Stimulated activated CD4-positive, alpha-beta T cell treated with anti-CD3 and anti-CD28 coated beads, Interleukin-15, amount 100 ng/mL, for 48 hours (primary cell): Measurements from ENCODE around the gene DENND6B.
"Not testable (repeated sequence)": the region's sequence is repeated elsewhere in the genome, so short reads cannot be mapped to it uniquely, and the experiment has no call there.

ENCODE experiments used
- DNase-seq, 2 donors: peaks; one replicate each; pipeline ENCODE4 v3.0.0-alpha.2; 2020; ENCODE audit warnings: low read depth in 2 of 2

DENND6B gene

DNA sequence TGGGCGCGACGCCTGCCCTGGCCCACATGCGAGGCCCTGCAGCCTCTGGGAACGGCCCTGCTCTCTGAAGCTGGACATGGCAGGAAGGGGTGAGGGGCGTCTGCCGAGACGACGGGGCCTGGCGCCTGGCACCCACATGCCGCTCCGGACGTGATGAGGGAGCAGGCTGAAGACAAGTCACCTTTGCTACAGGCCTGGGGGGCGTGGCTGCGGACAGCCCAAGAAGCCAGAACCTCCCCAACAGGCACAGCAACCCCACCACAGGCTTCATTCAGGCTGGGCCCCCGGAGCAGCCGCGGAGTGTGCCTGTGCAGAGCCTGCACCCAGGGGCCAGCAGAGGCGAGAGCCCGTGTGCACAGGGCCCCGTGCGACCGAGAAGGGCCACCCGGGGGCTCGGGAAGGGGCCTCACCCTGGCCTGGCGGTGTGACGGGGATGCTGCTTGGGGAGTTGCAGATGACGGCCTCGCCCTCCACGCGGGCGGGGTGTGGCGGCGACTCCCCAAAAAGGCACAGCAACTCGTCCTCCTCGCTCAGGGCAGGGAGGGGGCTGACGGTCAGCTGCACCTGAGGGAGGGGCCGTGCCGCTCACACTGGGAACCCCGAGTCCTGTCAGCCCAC is 40.0 kb downstream of the DENND6B start:
- no peak for DNase-seq

DNA sequence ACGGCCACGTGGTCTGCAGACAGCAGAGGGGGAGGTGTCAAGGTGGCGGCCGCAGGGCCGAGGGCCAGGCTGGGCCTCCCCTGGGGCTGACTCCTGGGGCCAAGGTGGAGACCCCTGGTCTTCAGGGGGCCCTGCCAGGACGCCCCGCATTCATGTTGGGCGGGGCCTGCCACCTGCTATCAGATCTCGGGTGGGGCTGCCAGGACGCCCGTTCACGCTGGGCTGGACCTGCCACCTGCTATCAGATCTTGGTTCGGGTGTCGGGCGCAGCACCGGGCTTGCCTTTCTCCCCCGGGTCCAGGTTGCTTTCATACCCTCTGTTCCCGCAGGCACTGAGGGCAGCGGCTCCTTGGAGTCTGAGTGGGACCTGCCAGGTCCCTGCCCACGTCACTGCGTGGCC is 40.5 kb downstream of the DENND6B start:
- no peak for DNase-seq

DNA sequence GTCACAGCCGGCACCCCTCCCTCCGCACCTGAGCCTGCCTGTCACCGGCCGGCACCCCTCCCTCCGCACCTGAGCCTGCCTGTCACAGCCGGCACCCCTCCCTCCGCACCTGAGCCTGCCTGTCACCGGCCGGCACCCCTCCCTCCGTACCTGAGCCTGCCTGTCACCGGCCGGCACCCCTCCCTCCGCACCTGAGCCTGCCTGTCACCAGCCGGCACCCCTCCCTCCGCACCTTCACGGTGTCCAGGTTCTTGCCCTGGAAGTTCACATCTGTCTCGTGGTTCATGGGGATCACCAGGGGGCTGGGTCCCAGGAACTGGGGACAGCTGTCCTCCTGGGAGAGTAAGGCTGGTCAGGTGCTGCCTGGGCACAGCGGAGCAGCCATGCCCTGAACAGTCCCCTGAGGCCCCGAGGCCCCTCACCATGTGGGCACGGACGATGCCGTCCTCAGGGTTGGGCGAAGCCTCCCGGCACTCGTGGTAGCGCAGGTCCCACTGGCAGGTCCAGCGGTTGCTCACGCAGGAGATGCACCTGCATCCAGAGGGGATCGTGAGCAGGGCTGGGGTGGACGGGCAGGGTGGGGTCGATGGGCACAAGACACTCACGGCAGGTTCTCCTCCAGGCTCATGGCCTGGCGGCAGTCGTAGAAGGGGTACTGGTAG is 41.1 kb downstream of the DENND6B start:
- no peak for DNase-seq

DNA sequence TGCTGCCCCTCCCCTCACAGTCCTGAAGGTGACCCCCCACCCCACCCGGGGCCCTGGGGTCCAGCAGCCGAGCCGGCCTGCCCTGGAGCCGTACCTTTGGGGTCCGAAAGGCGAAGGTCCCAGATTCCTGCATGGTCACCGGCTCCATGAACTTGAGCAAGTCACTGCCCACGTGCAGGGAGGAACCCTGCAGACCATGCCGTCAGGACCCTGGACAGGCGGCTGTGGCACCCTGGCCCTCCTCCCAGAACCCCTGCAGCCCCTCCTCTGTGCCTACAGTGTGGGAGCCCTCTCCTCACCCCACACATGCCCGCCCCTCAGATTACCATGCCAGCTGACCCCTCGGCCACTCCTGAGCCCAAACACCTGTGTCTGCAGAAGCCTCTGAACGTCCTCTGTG is 42.3 kb downstream of the DENND6B start:
- no peak for DNase-seq

DNA sequence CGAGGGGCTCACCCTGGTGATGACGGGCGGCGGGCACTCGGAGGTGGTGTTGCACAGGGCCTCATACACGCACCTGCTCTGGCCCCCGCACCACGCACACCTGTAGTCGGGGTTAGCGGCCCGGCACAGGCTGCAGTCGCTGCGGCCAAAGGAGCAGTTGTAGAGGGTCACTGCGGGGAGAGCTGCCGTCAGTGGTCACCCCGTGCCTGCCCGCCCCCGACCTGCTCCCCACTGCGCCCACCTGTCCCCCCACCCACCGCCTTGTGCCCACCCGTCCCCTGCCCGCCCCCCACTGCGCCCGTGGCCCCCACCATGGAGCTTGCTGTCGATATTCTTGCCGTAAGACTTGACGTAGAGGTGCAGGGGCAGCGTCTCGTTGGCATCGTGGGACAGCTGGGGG is 43.0 kb downstream of the DENND6B start:
- no peak for DNase-seq

DNA sequence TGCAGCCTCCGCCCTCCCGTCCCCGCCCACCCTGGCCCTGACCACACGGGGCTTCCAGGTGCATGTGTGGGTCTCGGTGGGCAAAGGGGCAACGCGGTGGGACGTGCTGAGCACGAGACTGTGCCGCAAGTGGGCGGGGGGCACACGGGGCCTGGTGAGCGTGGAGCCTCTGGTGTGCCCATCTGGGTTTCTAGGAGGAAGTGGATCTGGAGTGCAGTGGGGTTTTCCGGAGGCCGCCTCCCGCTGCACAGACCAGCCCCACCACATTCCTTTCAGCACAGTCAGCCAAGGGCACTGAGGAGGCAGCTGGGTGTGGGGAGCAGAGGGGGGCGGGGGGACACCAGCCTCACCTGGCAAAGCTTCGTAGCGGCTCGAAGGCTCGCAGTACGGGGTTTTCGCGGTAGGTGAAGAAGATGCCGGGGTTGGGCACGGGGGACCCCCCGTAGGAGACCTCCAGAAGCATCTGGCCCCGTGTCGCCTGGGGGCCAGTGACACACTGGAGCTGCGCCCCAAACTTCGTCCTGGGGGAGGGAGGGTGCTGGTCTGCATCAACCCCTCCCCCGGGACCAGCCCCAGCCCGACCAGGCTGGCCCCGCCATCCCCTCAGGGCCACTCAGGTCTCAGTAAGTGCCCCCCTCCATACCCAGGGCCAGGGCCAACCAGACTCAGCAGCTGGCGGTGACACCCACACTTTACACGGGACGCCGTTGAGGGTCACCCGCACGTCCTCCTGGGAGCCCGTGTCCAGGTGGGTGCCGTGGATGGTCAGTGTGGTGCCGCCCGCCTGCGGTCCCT is 44.3 kb downstream of the DENND6B start:
- DNase-seq = no peak

DNA sequence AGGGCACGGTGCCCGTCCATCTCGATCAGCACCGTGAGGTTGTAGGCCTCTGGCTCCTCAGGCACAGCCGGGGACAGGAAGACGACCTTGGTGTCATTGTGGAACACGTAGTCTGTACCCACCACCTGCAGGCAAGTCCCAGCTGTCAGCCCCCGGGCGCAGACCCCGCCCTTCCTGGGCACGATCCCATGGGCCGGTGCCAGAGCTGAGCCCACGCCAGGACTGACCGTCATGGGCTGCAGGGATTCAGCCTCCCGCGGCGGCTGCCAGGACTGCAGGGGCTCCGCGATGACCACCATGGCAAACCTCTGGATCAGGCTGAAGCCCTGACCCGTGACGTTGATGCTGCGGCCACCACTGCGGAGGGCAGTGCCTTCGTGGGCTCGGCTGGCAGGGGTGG is 44.9 kb downstream of the DENND6B start:
- no peak for DNase-seq

DNA sequence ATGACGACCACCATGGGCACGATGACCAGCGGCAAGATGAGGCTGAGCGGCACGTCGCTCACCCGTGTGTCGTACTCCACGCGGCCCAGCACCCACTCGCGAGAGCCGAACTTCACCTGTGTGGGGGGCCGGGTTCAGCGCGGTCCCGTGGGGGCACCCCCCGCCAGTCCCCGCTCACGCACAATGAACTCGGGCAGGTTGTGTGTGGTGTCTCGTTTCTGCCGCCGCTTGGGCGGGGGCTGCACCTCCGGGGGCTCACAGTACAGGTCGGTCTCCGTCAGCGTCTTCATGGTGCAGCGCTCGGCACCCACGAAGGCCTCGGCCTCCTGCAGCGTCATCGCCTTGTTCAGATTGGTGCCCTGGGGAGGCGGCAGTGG is 45.4 kb downstream of the DENND6B start:
- DNase-seq = no peak

DNA sequence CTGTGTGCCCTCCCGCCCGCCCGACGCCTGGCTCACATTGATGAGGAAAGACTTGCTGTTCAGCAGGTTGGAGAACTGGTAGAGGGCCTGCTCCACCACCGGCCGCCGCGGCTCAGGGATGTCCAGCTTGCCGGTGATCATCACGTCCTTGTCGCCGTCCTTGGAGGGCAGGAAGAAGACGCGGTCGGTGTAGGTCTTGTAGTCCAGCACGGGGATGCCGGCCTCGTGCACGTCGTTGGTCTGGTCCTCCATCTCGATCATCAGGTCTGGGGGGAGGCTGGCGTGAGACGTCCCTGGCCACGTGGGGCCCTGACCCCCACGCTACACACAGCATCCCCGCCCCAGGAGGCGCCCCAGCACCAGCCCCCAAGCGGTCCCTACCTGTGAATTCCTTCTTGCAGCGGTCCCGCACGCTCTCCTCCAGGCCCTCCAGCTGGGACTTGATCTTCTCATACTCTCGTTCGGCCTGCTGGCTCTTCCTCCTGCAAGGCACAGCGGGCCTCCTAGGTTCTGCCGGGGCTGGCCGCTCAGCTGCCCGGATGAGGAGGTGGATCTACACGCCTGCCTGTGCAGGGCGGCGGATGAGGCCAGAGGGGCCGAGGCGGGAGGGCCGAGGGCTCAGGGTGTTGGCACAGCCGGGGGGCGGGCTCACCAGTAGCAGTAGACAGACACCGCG is 46.0 kb downstream of the DENND6B start:
- no peak for DNase-seq

DNA sequence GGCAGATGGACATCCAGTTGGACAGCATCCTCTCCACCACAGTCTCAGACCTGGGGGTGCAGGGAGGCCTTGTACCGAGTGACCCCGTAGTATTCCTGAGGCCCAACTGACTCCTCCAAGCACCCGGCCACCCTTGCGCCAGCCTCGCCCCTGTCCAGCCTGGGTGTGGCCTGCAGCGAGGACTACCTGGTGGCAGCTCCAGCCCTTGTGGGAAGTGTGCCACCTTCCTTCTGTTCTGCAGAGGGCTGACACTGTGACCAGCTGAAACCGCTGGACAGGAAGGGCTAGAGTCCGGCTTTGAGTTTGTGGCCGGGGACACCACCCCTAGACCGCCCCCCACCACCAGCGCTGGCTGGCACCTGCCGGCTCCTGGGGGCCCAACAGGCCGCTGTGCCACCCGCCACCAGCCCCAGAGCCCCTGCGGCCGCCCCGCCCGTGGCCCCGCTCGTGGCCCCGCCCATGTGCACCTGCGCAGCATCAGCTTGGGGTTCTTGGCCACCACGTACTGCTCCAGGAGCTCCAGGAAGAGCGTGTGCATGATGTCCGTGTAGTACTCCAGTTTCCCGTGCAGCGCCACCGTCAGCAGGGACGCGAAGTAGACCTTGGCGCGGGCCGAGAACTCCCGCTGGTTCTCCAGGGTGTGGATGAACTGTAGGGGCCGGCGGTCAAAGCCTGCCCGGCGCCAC is 46.6 kb downstream of the DENND6B start:
- no peak for DNase-seq

DNA sequence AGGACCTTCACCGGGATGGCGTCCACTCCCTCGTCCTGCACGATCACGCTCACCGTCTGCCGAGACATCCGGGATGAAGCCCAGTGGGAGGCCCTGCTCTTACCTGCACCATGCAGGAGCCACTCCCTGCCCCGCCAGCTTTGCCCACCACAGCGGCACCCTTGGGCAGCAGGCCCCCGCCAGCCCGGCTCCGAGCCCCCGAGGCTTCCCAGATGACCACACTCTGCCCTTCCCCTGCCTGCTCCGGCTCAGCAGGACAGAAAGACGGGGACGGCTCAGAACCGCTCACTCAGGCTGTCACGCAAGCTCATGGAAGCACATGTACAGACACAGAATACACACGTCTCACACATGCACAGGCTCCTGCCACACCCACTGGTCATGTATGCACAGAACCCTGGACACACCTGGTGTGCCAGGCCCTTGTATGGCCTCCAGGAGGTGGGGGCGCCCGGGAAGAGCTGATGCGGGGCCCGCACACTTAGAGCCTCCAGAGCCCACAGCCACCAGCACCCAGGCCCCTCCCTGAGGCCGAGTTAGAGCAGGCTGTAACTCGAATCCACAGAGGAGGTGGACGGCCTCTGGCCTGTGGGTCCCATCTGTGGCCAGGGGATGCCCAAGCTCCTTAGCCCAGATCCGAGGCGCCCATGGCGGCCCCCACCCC is 47.7 kb downstream of the DENND6B start:
- no peak for DNase-seq

DNA sequence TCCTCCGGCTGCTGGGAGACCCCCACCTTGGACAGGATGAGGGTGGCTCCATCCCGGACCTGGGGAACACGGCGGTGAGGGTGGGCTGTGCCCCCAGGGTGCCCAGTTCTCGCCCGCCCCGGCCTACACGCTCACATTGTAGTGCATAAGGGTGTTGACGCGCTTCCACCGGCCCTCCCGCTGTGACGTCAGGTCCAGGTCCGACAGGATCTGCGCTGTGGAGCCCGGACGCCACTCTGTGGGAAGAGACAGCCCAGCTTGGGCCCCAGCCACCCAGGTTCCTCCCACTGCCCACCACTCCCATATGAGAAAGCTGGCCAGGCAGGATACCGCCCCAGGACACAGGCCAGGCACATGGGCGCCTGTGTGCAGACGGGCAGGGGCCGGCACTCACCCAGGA is 48.4 kb downstream of the DENND6B start:
- no peak for DNase-seq

DNA sequence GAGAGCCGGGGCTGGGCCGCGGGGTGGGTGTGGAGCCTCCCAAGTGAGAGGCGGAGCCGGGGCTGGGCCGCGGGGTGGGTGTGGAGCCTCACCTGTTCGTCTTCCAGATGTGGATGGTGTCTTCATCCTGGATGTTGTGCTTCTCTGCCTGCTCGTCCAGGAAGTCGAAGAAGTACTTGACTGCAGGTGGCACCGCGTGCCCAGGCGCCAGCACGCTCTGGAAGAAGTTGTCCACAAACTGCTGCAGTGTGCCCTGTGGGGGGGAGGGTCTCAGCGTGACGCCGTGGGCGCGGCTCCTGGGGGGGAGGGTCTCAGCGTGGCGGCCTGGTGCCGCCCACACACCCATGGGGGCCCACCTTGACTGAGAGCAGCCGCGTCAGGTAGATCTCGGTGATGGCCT is 49.1 kb downstream of the DENND6B start:
- DNase-seq = no peak

DNA sequence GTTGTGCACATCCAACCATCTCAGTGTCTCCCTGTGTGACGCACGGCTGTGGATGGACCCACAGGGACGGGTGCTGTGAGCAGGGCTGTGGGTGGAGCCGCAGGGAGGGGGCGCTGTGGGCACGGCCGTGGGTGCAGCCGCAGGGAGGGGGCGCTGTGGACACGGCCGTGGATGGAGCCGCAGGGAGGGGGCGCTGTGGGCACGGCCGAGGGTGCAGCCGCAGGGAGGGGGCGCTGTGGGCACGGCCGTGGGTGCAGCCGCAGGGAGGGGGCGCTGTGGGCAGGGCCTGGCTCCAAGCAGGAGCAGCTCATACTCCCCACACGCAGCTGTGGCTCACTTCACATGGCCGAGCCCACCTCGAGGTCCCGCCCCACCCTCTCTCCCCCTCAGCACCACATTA is 50.7 kb downstream of the DENND6B start:
- DNase-seq = peak; percentile 31 to 38

DNA sequence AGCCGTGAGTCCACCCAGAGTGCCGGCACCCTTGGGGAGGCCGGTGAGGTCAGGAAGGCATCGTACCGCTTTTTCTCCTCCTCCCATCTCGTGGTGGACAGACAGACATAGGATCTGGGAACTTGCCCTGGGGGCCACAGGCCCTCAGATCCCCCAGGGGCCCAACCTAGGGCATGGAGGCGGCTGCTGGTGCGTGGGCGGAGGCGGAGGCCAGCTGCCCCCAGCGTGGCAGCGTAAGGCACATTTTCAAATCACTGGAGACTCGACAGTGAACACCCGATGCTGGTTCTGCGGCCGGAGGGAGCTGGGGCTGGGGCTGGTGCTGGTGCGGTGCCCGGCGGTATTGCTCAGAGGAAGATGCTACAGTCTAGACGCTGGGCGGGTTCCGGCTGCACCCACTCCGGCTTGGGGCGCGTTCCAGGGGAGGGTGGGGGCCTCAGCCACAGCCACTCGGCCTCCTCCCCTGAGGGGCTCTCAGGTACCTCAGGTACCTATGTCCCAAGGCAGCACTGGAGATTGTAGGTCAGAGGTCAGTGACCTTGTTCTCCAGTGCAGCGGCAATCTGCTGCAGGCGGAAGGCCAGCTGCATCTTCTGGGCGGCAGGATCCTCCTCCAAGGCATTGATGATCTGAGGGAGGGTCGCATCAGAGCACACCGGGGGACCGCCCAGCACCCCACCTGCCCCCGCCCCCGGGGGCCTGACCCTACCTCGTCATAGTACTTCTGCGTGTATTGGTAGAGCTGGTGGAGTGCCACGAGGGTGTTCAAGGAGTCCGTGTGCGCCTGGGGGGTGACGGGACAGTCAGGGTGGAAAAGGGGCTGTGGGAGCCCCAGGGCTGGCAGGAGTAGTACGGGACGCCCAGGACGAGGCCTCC is 51.4 kb downstream of the DENND6B start:
- no peak for DNase-seq

DNA sequence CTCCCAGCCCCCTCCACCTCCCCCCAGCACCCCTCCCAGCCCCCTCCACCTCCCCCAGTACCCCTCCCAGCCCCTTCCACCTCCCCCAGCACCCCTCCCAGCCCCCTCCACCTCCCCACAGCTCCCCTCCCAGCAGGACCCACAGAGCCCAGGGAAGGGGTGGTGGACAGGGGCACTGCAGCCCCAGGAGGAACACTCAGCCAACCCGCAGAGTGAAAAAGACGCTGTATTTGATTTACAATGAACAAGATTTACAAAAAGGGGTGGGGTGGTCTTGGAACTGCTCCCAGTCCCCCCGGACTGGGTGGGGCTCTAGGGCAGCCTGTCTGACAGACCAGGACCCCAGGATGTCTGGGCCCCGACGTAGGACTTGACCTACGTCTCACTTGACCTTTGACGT is 52.0 kb downstream of the DENND6B start:
- no peak for DNase-seq

DNA sequence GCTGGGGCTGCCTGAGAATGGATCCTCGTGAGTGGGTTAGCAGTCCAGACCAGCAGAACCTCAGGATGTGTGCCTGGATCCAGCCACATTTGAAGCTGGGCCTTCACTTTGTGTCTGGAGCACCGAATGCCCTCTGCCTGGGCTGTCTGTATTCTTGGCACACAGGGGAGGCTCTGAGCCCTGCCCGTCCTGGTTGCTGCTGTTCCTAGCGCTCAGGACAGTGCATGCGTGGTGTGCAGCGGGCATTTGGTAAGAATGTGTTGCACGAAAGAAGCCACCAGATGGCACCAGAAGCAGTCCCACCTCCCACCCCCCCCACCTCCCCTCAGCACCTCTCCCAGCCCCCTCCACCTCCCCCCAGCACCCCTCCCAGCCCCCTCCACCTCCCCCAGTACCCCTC is 52.5 kb downstream of the DENND6B start:
- DNase-seq = no peak

DNA sequence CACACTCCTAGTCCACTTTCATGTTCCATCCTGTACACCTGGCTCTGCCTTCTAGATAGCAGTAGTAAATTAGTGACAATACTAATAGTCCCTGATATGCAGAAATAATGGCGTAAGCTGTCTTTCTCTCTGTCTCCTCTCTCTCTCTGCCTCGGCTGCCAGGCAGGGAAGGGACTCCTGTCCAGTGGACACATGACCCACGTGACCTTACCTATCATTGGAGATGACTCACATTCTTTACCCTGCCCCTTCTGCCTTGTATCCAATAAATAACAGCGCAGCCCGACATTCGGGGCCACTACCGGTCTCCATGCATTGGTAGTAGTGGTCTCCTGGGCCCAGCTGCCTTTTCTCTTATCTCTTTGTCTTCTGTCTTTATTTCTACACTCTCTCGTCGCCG is 53.0 kb downstream of the DENND6B start:
- not testable (repeated sequence) for DNase-seq

DNA sequence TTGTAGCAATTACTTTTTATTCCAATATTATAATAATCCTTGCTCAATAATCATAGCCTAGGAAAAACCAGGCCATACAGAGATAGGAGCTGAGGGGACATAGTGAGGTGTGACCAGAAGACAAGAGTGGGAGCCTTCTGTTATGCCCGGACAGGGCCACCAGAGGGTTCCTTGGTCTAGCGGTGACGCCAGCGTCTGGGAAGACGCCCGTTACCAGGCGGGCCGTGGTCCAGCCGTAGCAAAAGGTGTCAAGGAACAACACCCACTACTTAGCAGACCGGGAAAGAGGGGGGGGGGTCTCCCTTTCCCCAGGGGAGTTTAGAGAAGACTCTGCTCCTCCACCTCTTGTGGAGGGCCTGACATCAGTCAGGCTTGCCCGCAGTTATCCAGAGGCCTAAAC is 53.5 kb downstream of the DENND6B start:
- DNase-seq = not testable (repeated sequence)

DNA sequence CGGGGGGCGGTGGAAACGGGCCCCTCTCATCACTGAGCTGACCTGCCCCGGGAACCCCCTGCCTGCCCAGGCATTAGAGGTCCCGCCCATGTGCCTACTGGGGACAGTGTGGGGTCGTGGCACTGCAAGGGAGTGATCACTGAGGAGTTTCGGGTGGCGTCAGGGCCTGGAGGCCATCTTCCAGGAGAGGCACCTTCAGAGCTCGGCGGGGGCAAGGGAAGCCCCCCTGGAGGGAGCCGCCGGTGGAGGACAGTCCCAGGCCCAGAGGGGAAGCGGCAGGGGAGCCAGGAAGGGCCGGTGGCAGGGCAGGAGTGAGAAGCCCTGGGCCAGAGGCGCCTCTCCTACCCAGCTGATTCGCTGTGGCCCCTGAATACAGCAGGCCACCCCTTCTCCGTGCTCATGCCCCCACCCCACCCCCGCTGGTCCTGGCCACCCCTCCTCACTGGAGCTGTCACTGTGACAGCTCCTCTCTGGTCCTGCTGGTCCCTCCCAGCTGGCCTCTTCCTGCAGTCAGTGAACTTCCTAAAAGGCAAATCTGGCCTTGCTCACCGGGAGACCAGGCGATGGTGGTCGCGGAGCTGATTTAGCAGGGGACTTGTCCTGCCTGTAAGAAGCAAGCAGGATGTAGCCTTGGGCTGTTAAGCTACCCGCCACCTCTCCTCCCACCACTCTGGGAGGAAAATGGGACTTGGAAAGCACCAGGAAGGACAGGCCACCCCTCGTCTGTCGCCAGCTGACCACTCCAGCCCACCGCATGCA is 54.6 kb downstream of the DENND6B start:
- no peak for DNase-seq
